ENCODE measurements around the gene SRPK2. TPM values are rescaled to one million over a fixed set of nuclear protein-coding genes. Genes with fewer than 3 reads are reported as not detected.
"Not testable (repeated sequence)": the region's sequence is repeated elsewhere in the genome, so short reads cannot be mapped to it uniquely, and the experiment has no call there.

The SRPK2 gene
- total RNA-seq, 4 donors from 2014 or later, result 21.5 to 35.1 (median 29.2) TPM

- Histone ChIP-seq H3K27me3 (no peaks in the 10 kb centered on the region), H3K9me3 (no peaks in the 10 kb centered on the region), H3K27ac (no peak overlapping the region), H3K4me1 (no peaks in the 10 kb centered on the region), H3K4me3 (no peak overlapping the region), H3K36me3 (no peaks in the 10 kb centered on the region)
- TF ChIP-seq POLR2A (IDR thresholded peaks at IDR 0.05), result no peak
- TF ChIP-seq CTCF (IDR thresholded peaks at IDR 0.05), result no peak
- DNase-seq, result no peak
- intact Hi-C loops (cut with DNase I), result no loop called here
- 100% methylated on average over 2 of the region's 2 CpGs; no CpG with 5 or more reads in 1 of the 2 donors for WGBS, 2 donors
Measured at GRCh38 chr7:105423987-105424386, 35.3 kb upstream of the SRPK2 start.

- no peak overlapping the region for H3K27ac ChIP-seq
- 70 to 72% methylated on average over 8 of the region's 8 CpGs for WGBS, 2 donors
- DNase-seq, result no peak
- no peak overlapping the region for H3K4me3 ChIP-seq
- H3K27me3 ChIP-seq, result no peaks in the 10 kb centered on the region
- H3K4me1 ChIP-seq, result no peaks in the 10 kb centered on the region
- no peak for TF ChIP-seq POLR2A (IDR thresholded peaks at IDR 0.05)
- no peak for TF ChIP-seq CTCF (IDR thresholded peaks at IDR 0.05)
- intact Hi-C loops (cut with DNase I), result no loop called here
- H3K36me3 ChIP-seq, result no peaks in the 10 kb centered on the region
- H3K9me3 ChIP-seq, result no peaks in the 10 kb centered on the region
Measured at GRCh38 chr7:105413887-105414437, 25.2 kb upstream of the SRPK2 start.

GRCh38 chr7:105410774-105411173 is 22.1 kb upstream of the SRPK2 start:
- no CpG with 5 or more reads among the region's 36 CpGs for WGBS, 2 donors

GRCh38 chr7:105409775-105410174 is 21.1 kb upstream of the SRPK2 start:
- H3K4me1 ChIP-seq; H3K9me3 ChIP-seq; H3K4me3 ChIP-seq; H3K36me3 ChIP-seq; H3K27ac ChIP-seq; intact Hi-C loops (cut with DNase I); H3K27me3 ChIP-seq; DNase-seq: not testable (repeated sequence)
- 100% methylated on average over 1 of the region's 3 CpGs; no CpG with 5 or more reads in 1 of the 2 donors for WGBS, 2 donors

More at GRCh38 chr7:105410774-105411173, 22.1 kb upstream of the SRPK2 start:
- H3K27me3 ChIP-seq; H3K36me3 ChIP-seq; H3K4me3 ChIP-seq; H3K4me1 ChIP-seq; H3K9me3 ChIP-seq; intact Hi-C loops (cut with DNase I); DNase-seq; H3K27ac ChIP-seq: not testable (repeated sequence)

GRCh38 chr7:105408791-105409410 is 20.2 kb upstream of the SRPK2 start:
- Histone ChIP-seq H3K4me1 (no peaks in the 10 kb centered on the region), H3K27ac (no peak overlapping the region), H3K36me3 (no peaks in the 10 kb centered on the region), H3K27me3 (no peaks in the 10 kb centered on the region), H3K9me3 (no peaks in the 10 kb centered on the region), H3K4me3 (no peak overlapping the region)
- TF ChIP-seq POLR2A (IDR thresholded peaks at IDR 0.05), result no peak
- TF ChIP-seq CTCF (IDR thresholded peaks at IDR 0.05), result no peak
- 64 to 71% methylated on average over 5 of the region's 5 CpGs for WGBS, 2 donors
- DNase-seq, result no peak
- intact Hi-C loops (cut with DNase I), result no loop called here

- Histone ChIP-seq H3K27me3 (no peaks in the 10 kb centered on the region), H3K27ac (no peak overlapping the region), H3K4me3 (no peak overlapping the region), H3K9me3 (no peaks in the 10 kb centered on the region), H3K36me3 (no peaks in the 10 kb centered on the region), H3K4me1 (peaks cover 0 to 9% (median 0%) of the 10 kb centered on the region in 3 donors)
- WGBS, 2 donors, result 87 to 94% methylated on average over 6 of the region's 6 CpGs
- intact Hi-C loops (cut with DNase I), result no loop called here
- no peak for DNase-seq
- no peak for TF ChIP-seq POLR2A (IDR thresholded peaks at IDR 0.05)
- TF ChIP-seq CTCF (IDR thresholded peaks at IDR 0.05), result no peak
Measured at GRCh38 chr7:105403128-105403527, 14.4 kb upstream of the SRPK2 start.
